Hypothalamus (tissue), 51 donors: Measurements from ENCODE around the gene C22orf15.
A peak's percentile ranks its signal among the peaks of the same experiment; 100 is the strongest.

Experiments used
- DNase-seq, 51 donors: peaks; one replicate each; lab custom pipeline; 2025; lab: John Stamatoyannopoulos, UW

Gene C22orf15

DNA sequence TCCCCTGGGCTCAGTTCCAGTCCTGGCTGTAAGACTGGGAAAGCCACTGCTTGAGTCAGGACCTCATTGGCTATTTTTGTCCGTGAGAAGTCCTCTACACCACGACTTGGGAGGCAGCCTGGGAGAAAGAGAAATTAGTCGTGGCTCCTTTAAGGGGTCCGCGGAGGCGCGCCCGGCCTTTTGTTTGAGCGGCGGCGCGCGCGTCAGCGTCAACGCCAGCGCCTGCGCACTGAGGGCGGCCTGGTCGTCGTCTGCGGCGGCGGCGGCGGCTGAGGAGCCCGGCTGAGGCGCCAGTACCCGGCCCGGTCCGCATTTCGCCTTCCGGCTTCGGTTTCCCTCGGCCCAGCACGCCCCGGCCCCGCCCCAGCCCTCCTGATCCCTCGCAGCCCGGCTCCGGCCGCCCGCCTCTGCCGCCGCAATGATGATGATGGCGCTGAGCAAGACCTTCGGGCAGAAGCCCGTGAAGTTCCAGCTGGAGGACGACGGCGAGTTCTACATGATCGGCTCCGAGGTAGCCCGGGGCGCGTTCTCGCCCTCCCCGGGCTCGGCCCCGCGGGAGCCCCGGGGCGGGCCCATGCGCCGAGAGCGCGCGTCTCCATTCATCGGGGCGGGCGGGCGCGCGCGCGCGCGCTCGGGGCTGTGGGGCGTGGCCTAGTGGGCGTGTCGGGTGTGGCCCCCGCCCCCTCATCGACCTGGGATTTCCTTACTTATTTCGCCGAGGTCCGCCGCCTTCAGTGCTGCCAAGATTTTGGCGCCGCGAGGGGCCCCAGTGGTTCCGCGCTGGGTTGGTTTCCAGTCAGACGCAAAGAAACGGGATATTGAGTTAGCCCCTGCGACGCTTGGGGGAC, 24.2 kb downstream of the C22orf15 start, which contains the start of gene SMARCB1:
SMARCB1 (plus strand) TSS at position 215 of the 848 bp plus-strand sequence; CDS start at position 419, 204 bp downstream.
- DNase-seq = peak in 49 of 51 donors; percentile 28 to 88 (median 70)

DNA sequence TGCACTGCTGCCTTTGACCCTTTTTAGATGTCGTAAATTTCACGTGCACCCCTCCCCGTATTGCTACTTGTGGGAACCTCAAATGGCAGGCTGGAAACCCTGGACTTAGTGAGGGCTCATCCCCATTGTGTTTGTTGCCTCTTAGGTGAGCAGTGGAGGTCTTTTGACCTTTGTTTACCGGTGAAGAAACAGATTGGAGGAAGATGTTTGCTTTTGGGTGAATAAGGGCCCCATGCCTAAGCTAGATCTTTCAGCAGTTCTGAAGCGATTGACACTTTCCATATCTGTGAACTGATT, 24.8 kb downstream of the C22orf15 start:
- DNase-seq = no peak

DNA sequence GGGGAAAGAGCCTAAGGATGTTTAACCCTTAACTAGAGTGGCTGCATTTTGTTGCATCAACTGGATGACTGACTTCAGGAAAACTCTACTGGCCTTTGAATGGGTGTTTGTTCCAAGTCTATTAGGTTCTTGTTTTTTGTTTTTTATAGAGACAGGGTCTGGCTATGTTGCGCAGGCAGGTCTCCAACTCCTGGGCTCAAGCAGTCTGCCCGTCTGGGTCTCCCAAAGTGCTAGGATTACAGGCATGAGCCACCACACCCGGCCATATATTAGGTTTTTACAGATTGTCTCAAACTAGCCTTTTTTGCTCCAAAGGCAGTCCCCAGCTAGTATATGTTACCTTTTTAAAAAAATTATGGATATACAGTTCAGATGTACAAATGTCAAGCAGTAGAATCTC, 25.1 kb downstream of the C22orf15 start:
- no peak for DNase-seq

DNA sequence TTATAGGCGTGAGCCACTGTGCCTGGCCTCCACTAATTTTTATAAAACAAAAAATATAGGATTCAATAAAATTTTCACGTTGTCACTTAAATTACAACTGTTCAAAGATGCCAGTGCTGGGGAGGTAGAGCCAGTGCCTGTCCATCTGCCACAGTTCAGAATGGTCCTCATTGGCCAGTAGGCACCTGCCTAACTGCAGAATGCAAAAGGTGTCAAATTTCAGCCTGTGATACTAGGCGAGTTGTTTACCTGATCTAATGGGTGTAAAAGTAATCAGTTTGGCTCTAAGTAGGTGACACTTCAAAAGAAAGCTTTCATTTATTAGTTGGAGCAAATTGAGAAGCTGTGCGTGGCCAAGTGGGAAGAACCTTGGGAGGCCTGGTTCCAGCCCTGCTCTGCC, 26.3 kb downstream of the C22orf15 start:
- no peak for DNase-seq

DNA sequence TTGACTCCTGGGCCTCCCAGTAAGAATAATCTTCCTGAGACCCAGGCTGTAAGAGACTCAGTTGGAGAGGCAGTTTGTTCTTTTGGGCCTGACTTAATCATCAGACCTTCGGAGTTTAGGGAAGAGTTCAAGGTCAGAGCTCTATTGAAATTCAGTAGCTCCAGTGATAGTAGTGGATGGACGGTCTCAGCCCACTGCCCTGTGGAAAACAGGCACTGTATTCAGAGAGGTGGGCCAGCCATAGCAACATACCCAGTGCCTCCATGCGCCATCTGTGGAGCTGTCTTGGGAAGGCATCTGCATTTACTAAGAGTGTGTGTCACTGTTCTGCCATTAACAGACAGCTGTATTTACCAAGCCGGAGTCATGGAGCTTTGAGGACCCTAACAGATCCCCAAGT, 26.8 kb downstream of the C22orf15 start:
- peak in 8 of 51 donors; percentile 15 to 33 (median 17) for DNase-seq

DNA sequence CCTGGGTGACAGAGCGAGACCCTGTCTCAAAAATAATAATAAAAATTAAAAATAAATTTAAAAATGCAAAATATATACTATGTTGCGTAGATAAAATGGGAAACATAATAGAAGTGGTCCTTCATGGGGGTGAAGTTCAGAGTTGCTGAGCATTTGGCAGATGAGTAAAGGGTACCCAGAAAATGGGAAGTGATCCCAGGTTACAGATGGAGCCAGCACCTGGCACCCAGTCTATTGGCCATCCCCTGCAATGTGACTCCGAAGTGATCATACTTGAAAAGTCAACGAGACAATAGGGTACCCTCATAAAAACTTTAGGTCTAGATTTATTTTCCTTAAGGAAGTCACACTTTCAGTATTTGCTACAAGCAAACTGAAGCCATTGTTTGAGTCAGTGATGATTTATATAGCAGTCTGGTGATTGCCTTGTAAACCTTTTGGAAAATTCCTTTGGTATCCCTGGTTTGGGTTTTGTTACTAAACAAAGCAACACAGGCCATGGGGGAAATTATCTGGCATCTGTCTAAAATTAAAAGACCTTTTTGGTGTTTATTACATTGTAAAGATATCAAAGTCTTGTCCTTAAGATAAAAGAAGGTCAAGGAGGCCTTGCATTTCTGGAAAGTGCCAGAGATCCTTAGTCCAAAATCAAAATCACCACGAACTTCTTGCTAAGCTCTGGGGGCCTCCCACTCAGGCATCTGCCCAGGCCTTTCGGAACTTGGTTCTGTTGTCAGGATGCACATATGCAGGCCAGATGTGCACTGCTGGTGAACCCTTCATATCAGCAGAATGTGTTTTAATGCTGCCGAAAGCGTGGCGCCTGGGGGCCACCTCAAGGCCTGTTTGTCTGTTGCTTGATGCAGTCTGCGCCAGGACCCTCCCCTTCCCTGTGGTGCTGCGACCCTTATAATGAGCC, 28.3 kb downstream of the C22orf15 start:
- no peak for DNase-seq

DNA sequence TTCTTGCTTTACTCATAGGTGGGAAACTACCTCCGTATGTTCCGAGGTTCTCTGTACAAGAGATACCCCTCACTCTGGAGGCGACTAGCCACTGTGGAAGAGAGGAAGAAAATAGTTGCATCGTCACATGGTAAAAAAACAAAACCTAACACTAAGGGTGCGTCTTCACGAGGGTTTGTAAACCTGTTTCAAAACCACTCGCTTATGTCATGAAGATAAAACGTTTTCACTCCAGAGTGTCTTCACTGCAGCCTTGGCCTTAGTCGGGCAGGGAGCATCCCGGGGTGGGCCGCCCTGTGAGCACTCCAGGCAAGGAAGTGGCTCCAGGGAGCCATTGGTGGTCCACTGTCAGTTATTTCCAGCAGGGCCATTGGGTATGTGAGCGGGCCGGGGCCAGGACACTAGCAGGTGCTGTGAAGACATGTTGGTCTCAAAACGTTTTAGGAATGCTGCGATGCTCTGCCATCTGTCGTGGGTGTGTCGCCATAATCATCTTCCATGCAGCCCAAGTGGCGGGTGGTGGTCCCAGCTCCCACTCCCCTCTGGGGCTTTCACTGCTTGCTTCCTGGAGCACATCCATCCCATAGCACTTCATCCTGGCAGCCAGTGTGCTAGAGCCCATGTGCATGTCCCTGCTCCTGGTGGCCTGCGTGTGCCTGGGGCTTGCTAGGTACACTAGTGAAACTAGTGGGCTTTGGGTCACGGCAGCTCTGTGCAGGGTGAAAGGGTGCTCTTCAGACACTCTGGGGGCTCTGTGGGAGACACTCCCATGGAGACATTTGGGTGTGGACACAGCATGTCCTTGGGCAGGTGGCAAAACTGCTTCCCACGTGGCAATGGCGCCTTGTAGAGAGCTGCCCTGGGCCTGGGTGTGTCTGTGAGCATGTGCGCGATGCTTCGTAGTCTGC, 29.2 kb downstream of the C22orf15 start:
- no peak for DNase-seq

DNA sequence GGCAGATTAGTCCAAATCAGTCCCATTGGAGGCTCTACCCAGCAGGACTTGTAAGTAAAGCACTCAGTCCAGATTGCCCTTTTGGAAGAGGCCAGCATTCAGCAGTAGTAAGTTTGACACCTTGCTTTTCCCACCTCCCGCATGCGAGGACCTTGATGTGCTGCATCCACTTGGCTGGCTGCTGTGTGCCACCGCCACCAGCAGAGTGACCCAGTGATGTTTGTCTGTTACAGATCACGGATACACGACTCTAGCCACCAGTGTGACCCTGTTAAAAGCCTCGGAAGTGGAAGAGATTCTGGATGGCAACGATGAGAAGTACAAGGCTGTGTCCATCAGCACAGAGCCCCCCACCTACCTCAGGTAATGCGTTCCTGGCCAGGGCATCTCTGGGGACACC, 30.5 kb downstream of the C22orf15 start:
- DNase-seq = no peak

DNA sequence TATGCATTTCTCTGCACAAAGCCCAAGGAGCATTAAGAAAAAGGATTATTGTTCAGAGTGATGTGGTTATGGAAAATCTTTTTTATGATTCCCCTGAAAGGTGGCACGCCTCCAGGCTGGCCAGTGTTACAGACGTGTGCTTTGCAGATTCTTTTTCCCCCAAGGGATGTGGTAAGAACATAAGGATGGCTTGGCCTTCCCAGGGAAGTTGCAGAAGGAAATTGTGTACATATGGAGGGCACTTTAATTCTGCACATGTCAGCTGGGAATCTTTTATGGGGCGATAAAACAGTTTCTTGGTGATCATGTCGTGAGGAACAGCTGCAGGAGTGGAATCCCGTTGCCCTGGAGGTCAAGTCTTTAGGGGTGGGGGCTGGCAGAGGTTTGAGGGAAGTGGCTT, 33.7 kb downstream of the C22orf15 start:
- DNase-seq = no peak

DNA sequence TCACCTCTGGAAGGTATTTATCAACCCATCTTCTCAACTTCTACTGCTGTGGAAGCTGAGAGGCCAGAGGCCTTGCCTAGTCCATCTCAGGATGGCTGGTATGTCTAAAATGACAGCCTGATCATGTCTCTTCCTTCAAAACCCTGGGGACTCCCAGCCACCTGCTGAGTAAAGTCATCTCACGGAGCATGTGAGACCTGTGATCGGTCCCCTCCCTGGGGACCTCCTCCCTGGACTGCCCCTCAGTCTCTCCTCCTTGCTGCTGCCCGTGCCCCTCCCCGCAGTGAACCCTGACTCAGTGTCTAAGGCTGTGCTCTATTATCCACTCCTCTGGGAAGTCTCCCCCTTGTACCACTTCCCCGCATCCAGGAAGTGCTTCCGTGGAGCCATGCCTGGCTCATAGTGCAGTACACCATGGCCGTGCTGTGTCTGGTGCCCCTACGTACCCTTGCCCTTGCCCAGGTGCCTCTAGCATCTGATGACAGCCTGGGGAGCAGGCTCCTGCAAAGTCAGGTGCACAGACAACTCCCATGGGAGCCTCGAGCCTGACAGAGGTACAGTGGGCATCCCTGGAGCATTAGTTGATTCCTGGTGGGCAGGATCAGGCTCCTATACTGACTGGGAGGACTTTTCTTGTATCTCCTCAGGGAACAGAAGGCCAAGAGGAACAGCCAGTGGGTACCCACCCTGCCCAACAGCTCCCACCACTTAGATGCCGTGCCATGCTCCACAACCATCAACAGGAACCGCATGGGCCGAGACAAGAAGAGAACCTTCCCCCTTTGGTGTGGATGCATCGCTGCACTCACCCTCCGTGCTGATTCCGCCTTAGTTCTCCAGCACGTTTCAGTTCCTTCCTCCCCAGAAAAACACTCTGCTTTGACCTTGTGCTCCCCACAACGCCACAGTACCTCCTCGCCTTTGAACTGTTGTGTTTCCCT, 37.8 kb downstream of the C22orf15 start:
- no peak for DNase-seq

DNA sequence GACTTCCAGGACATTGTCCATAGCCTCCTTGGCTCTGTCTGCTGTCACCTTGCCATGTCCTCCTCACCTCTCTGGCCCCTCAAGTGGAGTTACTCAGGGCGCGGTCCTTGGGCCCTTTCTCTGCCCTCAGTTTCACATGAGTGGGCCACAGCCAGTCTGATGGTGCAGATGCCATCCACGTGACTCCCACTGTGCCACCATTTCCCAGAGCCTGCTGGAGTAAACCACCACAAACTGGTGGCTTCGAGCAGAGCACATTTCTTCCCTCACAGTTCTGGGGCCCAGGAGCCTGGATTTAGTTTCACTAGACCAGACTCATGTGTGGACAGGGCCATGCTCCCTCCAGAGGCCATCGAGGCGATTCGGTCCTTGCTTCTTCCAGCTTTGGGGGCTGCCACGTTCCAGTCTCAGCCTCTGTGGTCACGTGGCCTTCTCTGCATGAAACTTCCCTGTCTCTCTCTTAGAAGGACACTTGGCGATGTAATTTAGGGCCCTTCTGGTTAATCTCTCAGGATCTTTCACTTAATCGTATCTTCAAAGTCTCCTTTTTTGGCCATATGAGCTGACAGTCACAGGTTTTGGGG, 38.5 kb downstream of the C22orf15 start:
- no peak for DNase-seq

DNA sequence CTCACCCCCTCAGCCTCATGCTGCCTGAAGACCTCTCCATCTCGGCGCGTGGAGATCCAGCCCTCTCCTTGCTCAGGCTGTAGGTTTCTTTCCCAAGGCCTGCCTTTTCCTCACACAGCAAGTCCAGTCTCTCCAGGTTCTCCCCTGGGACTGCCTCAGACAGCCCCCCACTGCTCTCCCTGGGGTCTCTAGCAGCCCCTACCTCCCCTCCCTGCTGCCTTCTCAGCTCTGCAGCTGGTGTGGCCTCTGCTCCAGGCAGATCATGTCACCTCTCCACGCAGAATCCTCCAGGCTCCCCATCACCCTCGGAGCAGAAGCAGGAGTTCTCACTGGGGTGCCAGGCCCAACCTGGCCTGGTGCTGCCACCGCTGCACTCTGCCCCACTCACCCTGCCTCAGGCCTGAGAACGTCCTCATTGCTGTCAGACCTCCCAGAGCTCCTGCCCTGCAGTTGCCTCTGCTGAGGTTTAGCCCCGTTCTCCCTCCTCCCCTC, 39.1 kb downstream of the C22orf15 start:
- no peak for DNase-seq

DNA sequence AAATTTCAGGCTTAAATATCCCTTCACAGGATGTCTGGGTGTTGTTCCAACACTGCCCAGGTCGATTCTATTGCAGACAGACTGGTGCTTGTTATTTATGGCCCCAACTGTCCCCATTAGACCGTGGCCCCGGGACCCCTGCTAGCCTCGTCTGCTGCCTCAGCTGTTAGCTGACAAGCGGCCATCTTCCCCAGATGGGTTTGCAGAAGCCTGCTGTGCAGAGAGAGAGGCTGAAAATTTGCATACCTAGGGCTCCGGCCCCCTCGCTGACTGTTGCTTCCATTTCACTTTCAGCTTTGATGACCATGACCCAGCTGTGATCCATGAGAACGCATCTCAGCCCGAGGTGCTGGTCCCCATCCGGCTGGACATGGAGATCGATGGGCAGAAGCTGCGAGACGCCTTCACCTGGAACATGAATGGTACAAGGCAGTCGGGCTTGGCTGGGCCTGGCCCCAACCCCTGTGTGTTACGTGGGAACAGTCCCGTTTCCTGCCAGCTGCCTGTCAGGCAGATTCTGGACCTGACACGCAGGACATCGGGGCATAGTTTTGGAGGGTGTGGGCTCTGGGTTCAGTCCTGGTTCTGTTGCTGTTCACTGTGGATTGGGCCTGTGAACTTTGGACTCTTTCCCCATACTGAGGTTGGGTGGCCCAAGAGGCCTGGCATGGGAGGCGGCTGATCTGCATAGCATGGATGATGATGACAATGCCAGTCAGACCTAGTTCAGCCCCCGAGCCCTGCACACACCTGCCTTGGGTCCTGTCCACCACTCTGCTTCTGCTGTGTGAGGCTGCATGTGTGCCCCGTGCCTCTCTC, 40.4 kb downstream of the C22orf15 start:
- DNase-seq = no peak

DNA sequence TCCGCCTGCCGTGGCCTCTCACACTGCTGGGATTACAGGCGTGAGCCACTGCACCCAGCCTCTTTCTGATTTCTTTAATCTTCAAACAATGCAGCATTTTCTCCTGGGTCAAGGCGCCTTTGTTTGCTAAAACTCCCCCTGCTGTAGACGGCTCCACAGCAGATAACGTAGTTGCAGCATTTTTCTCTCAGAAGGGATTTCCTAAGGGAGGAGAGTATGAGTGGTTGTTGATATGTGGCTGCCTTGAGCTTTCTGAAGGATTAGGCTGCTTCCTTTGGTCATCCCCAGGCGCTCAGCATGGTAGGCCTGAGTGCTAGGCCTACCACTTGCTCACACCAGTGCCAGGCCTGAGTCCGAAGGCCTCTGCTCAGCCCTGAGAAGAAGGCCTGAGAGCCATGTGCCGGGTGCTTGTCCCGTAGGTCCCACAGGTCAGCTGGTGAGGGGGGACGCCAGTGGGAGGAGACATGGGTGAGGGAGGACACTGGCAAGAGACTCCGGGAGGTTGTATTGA, 42.0 kb downstream of the C22orf15 start:
- DNase-seq = no peak

DNA sequence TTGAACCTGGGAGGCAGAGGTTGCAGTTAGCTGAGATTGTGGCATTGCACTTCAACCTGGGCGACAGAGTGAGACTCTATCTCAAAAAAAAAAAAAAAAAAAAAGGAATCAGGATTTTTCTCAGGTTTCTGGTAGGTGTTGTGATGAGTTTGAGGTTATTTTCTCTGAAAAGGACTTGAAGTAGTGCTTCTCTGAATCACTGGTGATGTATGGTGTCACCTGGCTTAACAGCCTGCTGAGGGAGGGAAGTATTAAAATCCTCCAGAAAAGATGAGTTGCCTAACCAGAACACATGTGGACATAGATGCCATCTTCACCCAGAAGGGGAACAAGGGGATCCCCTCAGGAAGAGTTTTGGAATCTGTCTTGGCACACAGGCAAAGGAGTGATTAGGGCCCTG, 44.0 kb downstream of the C22orf15 start:
- no peak for DNase-seq

DNA sequence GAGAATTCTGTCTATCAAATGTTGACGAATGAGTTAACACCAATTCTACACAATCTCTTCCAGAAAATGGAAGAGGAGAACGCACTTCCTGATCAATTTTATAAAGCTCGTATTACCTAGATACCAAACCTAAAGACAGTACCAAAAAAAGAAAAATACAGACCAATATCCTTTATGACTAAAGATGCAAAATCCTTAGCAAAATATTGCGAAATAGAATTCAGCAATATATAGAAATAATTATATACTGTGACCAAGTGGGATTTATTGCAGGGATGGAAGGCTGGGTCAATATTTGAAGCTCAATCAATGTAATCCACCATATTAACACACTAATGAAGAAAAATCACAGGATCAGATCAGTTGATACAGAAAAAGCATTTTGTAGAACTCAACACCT, 49.6 kb downstream of the C22orf15 start:
- no peak for DNase-seq
